Pancreas (tissue), 10 donors: Measurements from ENCODE around the gene RAI14. TPM values are rescaled to one million over a fixed set of nuclear protein-coding genes. Genes with fewer than 3 reads are reported as not detected.

Experiments used
- ATAC-seq, 4 donors: fragments of 200-7000 bp; cut with Tn5 transposase; one replicate each; pipeline versions ENCODE4 v1.8.0 to v1.9.1; 2020; ENCODE audit warnings: mild to moderate bottlenecking in 4 of 4, moderate library complexity in 4 of 4
- DNase-seq, 6 donors: peaks; one replicate each; pipeline ENCODE4 v3.0.0-alpha.2; 2020
- FAIRE-seq: peaks from 2 replicates; lab custom pipeline; 2012; peaks lifted over from hg19 to GRCh38; lab: Jason Lieb, UNC
- H3K27ac ChIP-seq, 4 donors: fragments of 200-600 bp; sonication (generic); 1 replicate in 3 of 4; 2 replicates in 1 of 4; pipeline versions ENCODE4 v1.5.0 to v1.8.0; 2020
- H3K27me3 ChIP-seq, 4 donors: fragments of 200-600 bp; one replicate each; pipeline ENCODE4 v1.8.0; 2021
- H3K36me3 ChIP-seq, 3 donors: fragments of 200-600 bp; sonication (generic) in 1 of 3; one replicate each; pipeline versions ENCODE4 v1.5.0 to v1.8.0; 2020 to 2021
- H3K4me1 ChIP-seq, 3 donors: fragments of 200-600 bp; one replicate each; pipeline ENCODE4 v1.8.0; 2021
- H3K4me3 ChIP-seq, 4 donors: fragments of 200-600 bp; sonication (generic) in 2 of 4; one replicate each; pipeline versions ENCODE4 v1.5.0 to v1.8.0; 2020 to 2021
- H3K9me3 ChIP-seq, 4 donors: fragments of 200-600 bp; one replicate each; pipeline ENCODE4 v1.8.0; 2021
- WGBS, 2 donors: extraction: QIAGEN DNeasy Blood & Tissue Kit; methylation state at CpG; one replicate each; pipeline ENCODE4 v1.1.7; 2013; 5-methylcytosine and 5-hydroxymethylcytosine counted together
- intact Hi-C, 3 donors: fragments of 100-400 bp; cut with DNase I; formaldehyde crosslinking; loops; one replicate each; pipeline versions ENCODE4 v1.11.1 to v1.14.2; 2022
- polyA plus RNA-seq, 2 donors: library from polyadenylated mRNA; stranded (reverse); fragments of 200-250 nt; gene quantifications; one replicate each; pipeline ENCODE4 v1.2.3, GENCODE V29; 2013
- total RNA-seq, 6 donors: library from RNA; stranded (reverse); fragmentation: NEBNext Ultra II Directional in 4 of 6; extraction: Animal tissue kit (Norgen Biotek cat#: 25700) in 4 of 6; gene quantifications; one replicate each; pipeline versions ENCODE4 v1.2.1 to v1.2.4, GENCODE V29; 2021 to 2023
- TF ChIP-seq, protein P1 (sequence below), 4 donors: fragments of 200-600 bp; sonication (generic) in 3 of 4; IDR thresholded peaks; one replicate each; pipeline versions ENCODE4 v1.5.0 to v1.8.0; 2021; ENCODE audit warnings: antibody characterized with exemption in 4 of 4
- donor health status: healthy with polysubstance abuse.
- donor health status: DM: no; HTN: no; CAD: no; lungs with moderate emphysema.
- donor health status: DM: no; HTN: no; CAD: no.
- donor health status: control.
- donor health status: control.
- donor health status: Bipolar disorder and iron deficiency.
- donor health status: DM: yes; HTN: yes; CAD: no.
- donor health status: DM: no; HTN: no; CAD: no.
- donor health status: DM: no; HTN: no; CAD: no.
- donor health status: DM: yes; HTN: yes; CAD: no.

Gene RAI14
- total and polyA plus RNA-seq, 8 donors, result 5.4 to 25.1 (median 14.9) TPM

DNA sequence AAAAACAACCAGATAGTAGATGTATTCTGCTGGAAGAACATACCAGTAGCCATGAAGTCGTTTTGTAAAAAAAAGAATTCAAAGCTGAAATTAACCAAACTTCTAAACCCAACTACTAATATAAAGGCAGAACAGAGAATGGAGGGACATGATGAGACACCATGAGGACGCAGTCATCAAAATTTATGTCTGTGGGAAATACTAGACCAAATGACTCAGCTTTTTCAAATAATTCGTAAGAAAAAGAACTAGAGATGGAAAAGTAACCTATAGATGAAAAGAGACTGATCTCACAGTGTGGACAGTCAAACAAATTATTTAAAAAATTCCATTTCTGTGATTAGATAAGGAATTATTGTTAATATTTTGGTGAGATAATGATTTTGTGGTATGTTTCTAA is 193.1 kb downstream of the RAI14 start:
- intact Hi-C loops, result no loop called here
- 83 to 90% methylated on average over 3 of the region's 3 CpGs for WGBS, 2 donors

DNA sequence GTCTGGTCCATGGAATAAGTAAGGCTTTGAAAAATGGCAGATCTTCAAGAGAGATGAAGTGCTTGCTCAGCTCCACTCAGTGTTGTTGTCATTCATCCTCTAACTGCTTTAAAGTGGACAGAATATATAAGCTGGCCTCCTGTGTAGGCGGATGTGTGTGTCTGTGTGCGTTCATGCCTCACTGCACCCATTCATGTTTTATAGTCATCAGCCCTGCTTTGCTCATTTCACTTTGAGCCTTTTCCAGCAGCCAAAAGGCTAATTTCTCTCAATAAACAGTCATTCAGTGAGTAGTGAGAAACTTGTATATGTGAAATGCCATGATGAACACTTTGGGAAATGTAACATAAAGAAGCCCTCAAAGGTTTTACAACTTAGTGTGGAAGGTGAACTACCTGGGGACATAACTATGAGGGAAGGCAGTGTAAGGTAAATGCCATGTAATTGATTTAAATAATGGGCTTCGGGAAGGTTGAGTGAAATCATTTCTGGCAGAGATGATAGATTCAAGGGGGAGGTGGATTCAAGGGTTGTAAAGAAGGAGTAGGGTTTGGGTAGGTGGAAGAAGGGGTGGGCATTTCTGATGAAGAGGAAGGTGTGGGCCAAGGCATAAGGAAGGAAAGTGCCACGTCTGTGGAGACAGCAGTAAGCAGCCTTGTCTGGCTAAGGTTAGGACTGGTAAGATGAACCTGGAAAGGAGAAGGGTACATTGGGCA is 198.5 kb downstream of the RAI14 start:
- no peak overlapping the region for H3K4me3 ChIP-seq
- no peak overlapping the region for H3K27ac ChIP-seq
- no peaks in the 10 kb centered on the region for H3K9me3 ChIP-seq
- TF ChIP-seq, protein P1, sequence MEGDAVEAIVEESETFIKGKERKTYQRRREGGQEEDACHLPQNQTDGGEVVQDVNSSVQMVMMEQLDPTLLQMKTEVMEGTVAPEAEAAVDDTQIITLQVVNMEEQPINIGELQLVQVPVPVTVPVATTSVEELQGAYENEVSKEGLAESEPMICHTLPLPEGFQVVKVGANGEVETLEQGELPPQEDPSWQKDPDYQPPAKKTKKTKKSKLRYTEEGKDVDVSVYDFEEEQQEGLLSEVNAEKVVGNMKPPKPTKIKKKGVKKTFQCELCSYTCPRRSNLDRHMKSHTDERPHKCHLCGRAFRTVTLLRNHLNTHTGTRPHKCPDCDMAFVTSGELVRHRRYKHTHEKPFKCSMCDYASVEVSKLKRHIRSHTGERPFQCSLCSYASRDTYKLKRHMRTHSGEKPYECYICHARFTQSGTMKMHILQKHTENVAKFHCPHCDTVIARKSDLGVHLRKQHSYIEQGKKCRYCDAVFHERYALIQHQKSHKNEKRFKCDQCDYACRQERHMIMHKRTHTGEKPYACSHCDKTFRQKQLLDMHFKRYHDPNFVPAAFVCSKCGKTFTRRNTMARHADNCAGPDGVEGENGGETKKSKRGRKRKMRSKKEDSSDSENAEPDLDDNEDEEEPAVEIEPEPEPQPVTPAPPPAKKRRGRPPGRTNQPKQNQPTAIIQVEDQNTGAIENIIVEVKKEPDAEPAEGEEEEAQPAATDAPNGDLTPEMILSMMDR (IDR thresholded peaks at IDR 0.05), result no peak
- no peaks in the 10 kb centered on the region for H3K4me1 ChIP-seq
- H3K27me3 ChIP-seq, result no peaks in the 10 kb centered on the region
- 76 to 80% methylated on average over 4 of the region's 4 CpGs for WGBS, 2 donors
- intact Hi-C loops, result no loop called here
- H3K36me3 ChIP-seq, result no peaks in the 10 kb centered on the region
- FAIRE-seq (no peak), ATAC-seq (peak in 1 of 4 donors; percentile 43), DNase-seq (no peak)

More for the DNA sequence above, 193.1 kb downstream of the RAI14 start:
- ATAC-seq (no peak), FAIRE-seq (no peak), DNase-seq (no peak)
- H3K27ac ChIP-seq, result no peak overlapping the region
- no peaks in the 10 kb centered on the region for H3K27me3 ChIP-seq
- TF ChIP-seq, protein P1 (IDR thresholded peaks at IDR 0.05), result no peak
- no peaks in the 10 kb centered on the region for H3K36me3 ChIP-seq
- H3K4me1 ChIP-seq, result no peaks in the 10 kb centered on the region
- no peaks in the 10 kb centered on the region for H3K9me3 ChIP-seq
- no peak overlapping the region for H3K4me3 ChIP-seq

DNA sequence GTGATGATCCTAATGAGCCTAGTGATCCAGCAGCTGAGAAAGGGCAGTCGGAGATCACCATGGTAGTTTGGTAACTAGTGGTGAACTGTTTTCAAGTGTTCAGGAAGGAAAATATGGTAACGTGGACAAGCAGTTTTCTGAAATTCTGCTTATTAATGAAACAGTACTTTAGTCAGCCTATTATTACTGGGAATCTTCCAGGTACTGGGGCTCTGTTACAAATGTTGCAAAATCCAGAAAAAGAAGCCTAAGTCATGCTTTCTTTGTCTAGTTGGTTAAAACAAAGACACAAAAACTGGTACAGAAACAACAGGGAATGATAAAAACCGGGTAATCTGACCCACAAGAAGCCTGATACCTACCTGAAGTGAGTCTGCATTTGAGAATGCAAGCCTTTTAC is 201.0 kb downstream of the RAI14 start:
- FAIRE-seq (no peak), ATAC-seq (no peak), DNase-seq (no peak)
- TF ChIP-seq, protein P1 (IDR thresholded peaks at IDR 0.05), result no peak
- no peaks in the 10 kb centered on the region for H3K36me3 ChIP-seq
- H3K27ac ChIP-seq, result no peak overlapping the region
- H3K9me3 ChIP-seq, result no peaks in the 10 kb centered on the region
- H3K27me3 ChIP-seq, result no peaks in the 10 kb centered on the region
- intact Hi-C loops, result no loop called here
- 76 to 90% methylated on average over 3 of the region's 3 CpGs for WGBS, 2 donors
- H3K4me3 ChIP-seq, result no peak overlapping the region
- H3K4me1 ChIP-seq, result no peaks in the 10 kb centered on the region

DNA sequence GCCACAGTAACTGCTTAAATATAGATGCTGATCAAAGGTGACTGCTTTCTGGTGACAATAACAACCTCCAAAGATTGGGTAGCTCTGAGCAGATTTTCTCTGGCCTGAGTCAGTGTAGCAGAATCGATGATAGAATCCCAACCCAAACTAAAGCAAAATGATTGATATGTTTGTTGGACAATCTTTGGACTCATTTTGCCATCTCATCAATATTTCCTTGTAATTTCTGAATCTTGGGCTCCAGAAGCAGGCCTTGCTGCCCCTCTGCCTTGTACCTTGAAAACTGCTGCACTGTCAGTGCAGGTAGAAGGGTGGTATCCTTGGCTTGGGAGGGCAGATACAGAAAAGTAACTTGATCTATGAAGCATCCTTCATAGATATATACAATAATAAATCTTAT is 201.8 kb downstream of the RAI14 start:
- no peak for FAIRE-seq
- DNase-seq, result no peak
- Histone ChIP-seq H3K4me3 (no peak overlapping the region), H3K9me3 (no peaks in the 10 kb centered on the region), H3K36me3 (no peaks in the 10 kb centered on the region), H3K27me3 (no peaks in the 10 kb centered on the region), H3K4me1 (no peaks in the 10 kb centered on the region), H3K27ac (no peak overlapping the region)
- WGBS, 2 donors, result 87 to 90% methylated on average over 1 of the region's 1 CpG
- TF ChIP-seq, protein P1 (IDR thresholded peaks at IDR 0.05), result no peak
- ATAC-seq, result no peak
- intact Hi-C loops, result no loop called here

DNA sequence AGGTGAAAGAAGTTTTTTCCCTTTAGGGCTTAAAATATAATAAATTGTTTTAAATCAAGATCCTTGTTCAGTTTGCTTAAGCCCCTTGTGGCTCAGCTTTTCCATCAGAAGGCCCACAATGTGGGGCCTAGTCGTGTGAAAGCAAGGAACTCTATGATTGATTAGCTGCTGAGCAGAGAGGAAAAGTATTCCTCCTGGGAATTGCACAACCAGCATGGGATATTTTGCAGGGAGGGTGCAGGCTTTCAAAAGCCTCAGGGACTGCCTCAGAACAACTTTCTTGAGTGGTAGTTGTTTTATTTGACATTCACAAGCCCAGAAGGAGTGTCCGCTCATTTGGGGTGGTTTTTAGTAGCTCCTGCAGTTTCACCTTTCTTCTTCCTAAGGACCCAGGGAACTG is 202.7 kb downstream of the RAI14 start:
- intact Hi-C loops, result no loop called here

More for the DNA sequence above, 202.7 kb downstream of the RAI14 start:
- 66 to 79% methylated on average over 2 of the region's 2 CpGs for WGBS, 2 donors
- H3K9me3 ChIP-seq, result no peaks in the 10 kb centered on the region
- TF ChIP-seq, protein P1 (IDR thresholded peaks at IDR 0.05), result no peak
- no peak for ATAC-seq
- no peak for DNase-seq
- H3K27me3 ChIP-seq, result no peaks in the 10 kb centered on the region
- H3K4me3 ChIP-seq, result no peak overlapping the region
- H3K36me3 ChIP-seq, result no peaks in the 10 kb centered on the region
- no peak for FAIRE-seq
- no peaks in the 10 kb centered on the region for H3K4me1 ChIP-seq
- no peak overlapping the region for H3K27ac ChIP-seq
